LNCAP (cell line): ENCODE data around the gene NTN1.

Experiments used
- TF ChIP-seq, protein P1 (sequence below): fragments of 450-650 bp; IDR thresholded peaks from 2 replicates; pipeline ENCODE4 v1.5.1; 2017; ENCODE audit warnings: mild to moderate bottlenecking

The NTN1 gene

GRCh38 chr17:9219631-9220397 is 198.5 kb downstream of the NTN1 start:
- TF ChIP-seq, protein P1, sequence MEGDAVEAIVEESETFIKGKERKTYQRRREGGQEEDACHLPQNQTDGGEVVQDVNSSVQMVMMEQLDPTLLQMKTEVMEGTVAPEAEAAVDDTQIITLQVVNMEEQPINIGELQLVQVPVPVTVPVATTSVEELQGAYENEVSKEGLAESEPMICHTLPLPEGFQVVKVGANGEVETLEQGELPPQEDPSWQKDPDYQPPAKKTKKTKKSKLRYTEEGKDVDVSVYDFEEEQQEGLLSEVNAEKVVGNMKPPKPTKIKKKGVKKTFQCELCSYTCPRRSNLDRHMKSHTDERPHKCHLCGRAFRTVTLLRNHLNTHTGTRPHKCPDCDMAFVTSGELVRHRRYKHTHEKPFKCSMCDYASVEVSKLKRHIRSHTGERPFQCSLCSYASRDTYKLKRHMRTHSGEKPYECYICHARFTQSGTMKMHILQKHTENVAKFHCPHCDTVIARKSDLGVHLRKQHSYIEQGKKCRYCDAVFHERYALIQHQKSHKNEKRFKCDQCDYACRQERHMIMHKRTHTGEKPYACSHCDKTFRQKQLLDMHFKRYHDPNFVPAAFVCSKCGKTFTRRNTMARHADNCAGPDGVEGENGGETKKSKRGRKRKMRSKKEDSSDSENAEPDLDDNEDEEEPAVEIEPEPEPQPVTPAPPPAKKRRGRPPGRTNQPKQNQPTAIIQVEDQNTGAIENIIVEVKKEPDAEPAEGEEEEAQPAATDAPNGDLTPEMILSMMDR = no peak

GRCh38 chr17:9220398-9221146 is 199.3 kb downstream of the NTN1 start:
- TF ChIP-seq, protein P1 = no peak

GRCh38 chr17:9221147-9221921 is 200.0 kb downstream of the NTN1 start:
- TF ChIP-seq, protein P1 = no peak

DNA sequence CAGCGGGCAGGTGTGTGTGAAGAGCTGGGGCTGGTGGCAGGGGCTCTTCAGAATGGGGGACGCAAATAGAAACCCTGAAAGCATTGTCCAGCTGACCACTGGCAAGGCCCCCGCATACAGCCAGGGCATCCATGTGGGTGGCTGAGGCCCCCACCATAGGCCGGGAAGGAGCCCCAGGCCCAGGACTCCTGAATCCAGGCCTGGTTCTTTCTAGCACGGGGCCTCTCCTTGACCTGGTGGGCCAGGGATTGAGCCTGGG is 200.5 kb downstream of the NTN1 start:
- TF ChIP-seq, protein P1 = no peak

GRCh38 chr17:9223531-9223930 is 202.2 kb downstream of the NTN1 start:
- TF ChIP-seq, protein P1 = no peak

GRCh38 chr17:9224485-9224884 is 203.2 kb downstream of the NTN1 start:
- TF ChIP-seq, protein P1 = no peak

- TF ChIP-seq, protein P1 = no peak
Measured at GRCh38 chr17:9225305-9226101, 204.2 kb downstream of the NTN1 start.
